DND-41 (cell line): ENCODE data around the gene HSPA12B.

Source experiments
- ATAC-seq: fragments of 200-7000 bp; cut with Tn5 transposase; 3 replicates; pipeline ENCODE4 v1.9.1; 2021; ENCODE audit warnings: low read depth; ENCODE audit not compliant: insufficient read depth
- DNase-seq: peaks from one replicate; pipeline ENCODE4 v3.0.0-alpha.2; 2020
- H2AFZ ChIP-seq: 2 replicates; pipeline ENCODE4 v1.6.0; 2012; ENCODE audit warnings: low read depth, low read length
- H3K27ac ChIP-seq: 2 replicates; pipeline ENCODE4 v1.5.1; 2012; ENCODE audit warnings: low read length, inconsistent platforms
- H3K27me3 ChIP-seq: fragments of 200-600 bp; sonication (generic); 2 replicates; pipeline ENCODE4 v1.6.0; 2012; ENCODE audit warnings: low read length, mild to moderate bottlenecking, inconsistent platforms; ENCODE audit not compliant: insufficient read depth, poor library complexity
- H3K36me3 ChIP-seq: 2 replicates; pipeline ENCODE4 v1.5.1; 2012; ENCODE audit warnings: low read length, inconsistent platforms; ENCODE audit not compliant: insufficient read depth
- H3K4me1 ChIP-seq: 2 replicates; pipeline ENCODE4 v1.5.1; 2012; ENCODE audit warnings: mild to moderate bottlenecking, low read length; ENCODE audit not compliant: insufficient read depth
- H3K4me2 ChIP-seq: 2 replicates; pipeline ENCODE4 v1.6.0; 2012; ENCODE audit warnings: mild to moderate bottlenecking, moderate library complexity, low read length, inconsistent platforms; ENCODE audit not compliant: insufficient read depth
- H3K4me3 ChIP-seq, 2 experiments: fragments of 200-600 bp in 1 of 2; shearing (Covaris generic) in 1 of 2; 2 replicates each; pipeline ENCODE4 v1.5.1; 2012 to 2016; ENCODE audit warnings: inconsistent platforms in 2 of 2, low read length in 2 of 2, mild to moderate bottlenecking in 2 of 2, low read depth in 1 of 2, moderate library complexity in 1 of 2
- H3K79me2 ChIP-seq: 2 replicates; pipeline ENCODE4 v1.6.0; 2012; ENCODE audit warnings: low read length, inconsistent platforms; ENCODE audit not compliant: insufficient read depth
- H3K9ac ChIP-seq: 2 replicates; pipeline ENCODE4 v1.6.0; 2012; ENCODE audit warnings: low read depth, mild to moderate bottlenecking, inconsistent platforms, low read length, moderate library complexity
- H3K9me3 ChIP-seq: 2 replicates; pipeline ENCODE4 v1.5.1; 2012; ENCODE audit warnings: low read length, moderate library complexity, mild to moderate bottlenecking, inconsistent platforms; ENCODE audit not compliant: insufficient read depth, severe bottlenecking
- H4K20me1 ChIP-seq: 2 replicates; pipeline ENCODE4 v1.6.0; 2012; ENCODE audit warnings: low read length; ENCODE audit not compliant: insufficient read depth
- EZH2 ChIP-seq: IDR thresholded peaks from 3 replicates; pipeline ENCODE4 v1.6.1; 2012; ENCODE audit warnings: borderline replicate concordance, low read depth, mild to moderate bottlenecking, moderate library complexity, low read length, inconsistent platforms; ENCODE audit not compliant: severe bottlenecking
- TF ChIP-seq, protein P1 (sequence below): IDR thresholded peaks from 2 replicates; pipeline ENCODE4 v1.5.1; 2012; ENCODE audit warnings: borderline replicate concordance, low read length, moderate library complexity, mild to moderate bottlenecking; ENCODE audit not compliant: poor library complexity, severe bottlenecking; ENCODE audit errors: extremely low read depth

Gene HSPA12B

DNA sequence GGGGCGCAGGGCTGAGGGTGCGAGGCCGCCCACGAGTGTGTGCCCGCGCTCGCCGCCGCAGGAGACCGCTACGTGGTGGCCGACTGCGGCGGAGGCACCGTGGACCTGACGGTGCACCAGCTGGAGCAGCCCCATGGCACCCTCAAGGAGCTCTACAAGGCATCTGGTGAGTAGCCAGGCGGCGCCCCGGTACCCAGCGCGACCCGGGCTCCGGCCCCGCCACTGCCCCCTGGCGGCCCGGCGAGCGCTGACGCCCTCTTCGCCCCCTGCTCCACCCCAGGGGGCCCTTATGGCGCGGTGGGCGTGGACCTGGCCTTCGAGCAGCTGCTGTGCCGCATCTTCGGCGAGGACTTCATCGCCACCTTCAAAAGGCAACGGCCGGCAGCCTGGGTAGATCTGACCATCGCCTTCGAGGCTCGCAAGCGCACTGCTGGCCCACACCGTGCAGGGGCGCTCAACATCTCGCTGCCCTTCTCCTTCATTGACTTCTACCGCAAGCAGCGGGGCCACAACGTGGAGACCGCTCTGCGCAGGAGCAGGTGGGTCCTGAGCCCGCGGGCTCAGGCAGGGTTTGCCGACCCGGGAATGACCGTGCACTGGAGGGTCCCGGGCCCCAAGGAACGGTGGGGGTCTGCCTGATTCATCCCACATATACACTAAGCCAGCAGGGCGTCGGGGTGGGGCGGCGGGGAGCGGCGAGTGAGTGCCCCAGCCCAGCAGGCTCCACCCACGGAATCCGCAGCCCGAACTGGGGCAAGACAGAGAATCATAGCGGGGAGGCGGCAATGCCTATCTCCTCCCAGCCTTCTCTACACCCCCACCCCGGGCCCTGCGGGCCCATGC is 17.4 kb downstream of the HSPA12B start:
- no peak for DNase-seq
- H3K4me3 ChIP-seq, result no peak overlapping the region

DNA sequence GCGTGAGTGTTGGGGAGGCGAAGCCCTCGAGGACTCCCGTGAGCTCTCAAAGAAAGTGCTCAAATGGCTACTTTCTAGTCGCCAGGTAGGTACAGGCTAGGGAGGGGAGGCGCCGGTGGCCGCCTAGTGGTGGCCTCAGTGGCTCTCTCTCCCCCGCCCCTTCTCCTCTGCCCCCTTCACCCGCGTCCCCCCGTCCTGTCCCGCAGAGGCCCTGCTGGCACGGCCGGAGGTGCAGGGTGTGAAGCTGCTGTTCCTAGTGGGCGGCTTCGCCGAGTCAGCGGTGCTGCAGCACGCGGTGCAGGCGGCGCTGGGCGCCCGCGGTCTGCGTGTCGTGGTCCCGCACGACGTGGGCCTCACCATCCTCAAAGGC is 18.8 kb downstream of the HSPA12B start:
- Histone ChIP-seq H3K79me2 (no peaks in the 10 kb centered on the region), H3K27ac (no peak overlapping the region), H3K36me3 (peaks cover 25% of the 10 kb centered on the region), H3K9ac (no peak overlapping the region), H3K9me3 (no peaks in the 10 kb centered on the region), H4K20me1 (peaks cover 6% of the 10 kb centered on the region; the same call in 1 of the 2 replicates), H3K4me2 (no peak overlapping the region), H3K27me3 (no peaks in the 10 kb centered on the region), H3K4me3 (no peak overlapping the region), H3K4me1 (no peaks in the 10 kb centered on the region), H2AFZ (no peak overlapping the region)
- ATAC-seq (no peak), DNase-seq (no peak)
- TF ChIP-seq, protein P1, sequence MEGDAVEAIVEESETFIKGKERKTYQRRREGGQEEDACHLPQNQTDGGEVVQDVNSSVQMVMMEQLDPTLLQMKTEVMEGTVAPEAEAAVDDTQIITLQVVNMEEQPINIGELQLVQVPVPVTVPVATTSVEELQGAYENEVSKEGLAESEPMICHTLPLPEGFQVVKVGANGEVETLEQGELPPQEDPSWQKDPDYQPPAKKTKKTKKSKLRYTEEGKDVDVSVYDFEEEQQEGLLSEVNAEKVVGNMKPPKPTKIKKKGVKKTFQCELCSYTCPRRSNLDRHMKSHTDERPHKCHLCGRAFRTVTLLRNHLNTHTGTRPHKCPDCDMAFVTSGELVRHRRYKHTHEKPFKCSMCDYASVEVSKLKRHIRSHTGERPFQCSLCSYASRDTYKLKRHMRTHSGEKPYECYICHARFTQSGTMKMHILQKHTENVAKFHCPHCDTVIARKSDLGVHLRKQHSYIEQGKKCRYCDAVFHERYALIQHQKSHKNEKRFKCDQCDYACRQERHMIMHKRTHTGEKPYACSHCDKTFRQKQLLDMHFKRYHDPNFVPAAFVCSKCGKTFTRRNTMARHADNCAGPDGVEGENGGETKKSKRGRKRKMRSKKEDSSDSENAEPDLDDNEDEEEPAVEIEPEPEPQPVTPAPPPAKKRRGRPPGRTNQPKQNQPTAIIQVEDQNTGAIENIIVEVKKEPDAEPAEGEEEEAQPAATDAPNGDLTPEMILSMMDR, result no peak
- no peak for TF ChIP-seq EZH2

More for the DNA sequence above, 17.4 kb downstream of the HSPA12B start:
- TF ChIP-seq, protein P1, result peak; percentile 8
- no peak for TF ChIP-seq EZH2
- ATAC-seq, result no peak
- Histone ChIP-seq H3K27me3 (no peaks in the 10 kb centered on the region), H3K79me2 (no peaks in the 10 kb centered on the region), H4K20me1 (peaks cover 6% of the 10 kb centered on the region; the same call in 1 of the 2 replicates), H2AFZ (no peak overlapping the region), H3K4me1 (no peaks in the 10 kb centered on the region), H3K9ac (no peak overlapping the region), H3K27ac (no peak overlapping the region), H3K36me3 (peaks cover 14% of the 10 kb centered on the region), H3K9me3 (no peaks in the 10 kb centered on the region), H3K4me2 (no peak overlapping the region)

DNA sequence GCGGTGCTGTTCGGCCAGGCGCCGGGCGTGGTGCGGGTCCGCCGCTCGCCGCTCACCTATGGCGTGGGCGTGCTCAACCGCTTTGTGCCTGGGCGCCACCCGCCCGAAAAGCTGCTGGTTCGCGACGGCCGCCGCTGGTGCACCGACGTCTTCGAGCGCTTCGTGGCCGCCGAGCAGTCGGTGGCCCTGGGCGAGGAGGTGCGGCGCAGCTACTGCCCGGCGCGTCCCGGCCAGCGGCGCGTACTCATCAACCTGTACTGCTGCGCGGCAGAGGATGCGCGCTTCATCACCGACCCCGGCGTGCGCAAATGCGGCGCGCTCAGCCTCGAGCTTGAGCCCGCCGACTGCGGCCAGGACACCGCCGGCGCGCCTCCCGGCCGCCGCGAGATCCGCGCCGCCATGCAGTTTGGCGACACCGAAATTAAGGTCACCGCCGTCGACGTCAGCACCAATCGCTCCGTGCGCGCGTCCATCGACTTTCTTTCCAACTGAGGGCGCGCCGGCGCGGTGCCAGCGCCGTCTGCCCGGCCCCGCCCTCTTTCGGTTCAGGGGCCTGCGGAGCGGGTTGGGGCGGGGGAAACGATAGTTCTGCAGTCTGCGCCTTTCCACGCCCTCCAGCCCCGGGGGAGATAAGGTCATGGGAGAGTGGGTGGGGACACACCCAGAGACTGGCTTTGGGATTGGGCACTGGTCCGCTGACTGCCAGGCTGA is 19.3 kb downstream of the HSPA12B start:
- Histone ChIP-seq H4K20me1 (peaks cover 6% of the 10 kb centered on the region; the same call in 1 of the 2 replicates), H3K9me3 (no peaks in the 10 kb centered on the region), H3K9ac (no peak overlapping the region), H3K4me1 (no peaks in the 10 kb centered on the region), H3K36me3 (peaks cover 30% of the 10 kb centered on the region), H2AFZ (no peak overlapping the region), H3K27ac (no peak overlapping the region), H3K79me2 (no peaks in the 10 kb centered on the region), H3K4me2 (no peak overlapping the region), H3K27me3 (no peaks in the 10 kb centered on the region), H3K4me3 (no peak overlapping the region)
- DNase-seq (no peak), ATAC-seq (no peak)
- TF ChIP-seq, protein P1, result no peak
- no peak for TF ChIP-seq EZH2
